AG04450 (cell line): ENCODE measurements around the gene PRMT7. TPM values are rescaled to one million over a fixed set of nuclear protein-coding genes. Genes with fewer than 3 reads are reported as not detected.

Experiments used
- CTCF ChIA-PET: fragments of 300-600, 350-600 bp; formaldehyde crosslinking; extraction: SDS; loops from one replicate; lab custom pipeline; 2022; ENCODE audit warnings: antibody characterized with exemption, inconsistent platforms; lab: Charles Lee
- POLR2A ChIA-PET: fragments of 350-600 bp; formaldehyde crosslinking; extraction: SDS; loops from one replicate; lab custom pipeline; 2021; ENCODE audit warnings: antibody characterized with exemption, inconsistent platforms; lab: Yijun Ruan, JAX
- DNase-seq: peaks from one replicate; pipeline ENCODE4 v3.0.0-alpha.2; 2011; ENCODE audit warnings: low read depth, low spot score
- H3K27ac ChIP-seq: one replicate; pipeline ENCODE4 v1.5.1; 2012; ENCODE audit warnings: low read depth, low read length, control low read depth
- H3K27me3 ChIP-seq: one replicate; pipeline ENCODE4 v1.6.0; 2012; ENCODE audit warnings: low read length; ENCODE audit not compliant: control insufficient read depth, insufficient read depth
- H3K4me3 ChIP-seq: 2 replicates; pipeline ENCODE4 v1.5.1; 2011; ENCODE audit warnings: mild to moderate bottlenecking, low read depth, low read length, control low read depth
- H3K9me3 ChIP-seq: 2 replicates; pipeline ENCODE4 v1.5.1; 2012; ENCODE audit warnings: low read length; ENCODE audit not compliant: control insufficient read depth, insufficient read depth
- polyA plus RNA-seq: library from polyadenylated mRNA; depleted of rRNA; stranded (reverse); fragments of >200 nt; gene quantifications from 2 replicates; pipeline ENCODE4 v1.2.3, GENCODE V29; 2011
- TF ChIP-seq, protein P1 (sequence below): IDR thresholded peaks from 2 replicates; pipeline ENCODE4 v1.5.1; 2011; ENCODE audit warnings: low read depth, low read length, control low read depth, inconsistent platforms

PRMT7 gene
- polyA plus RNA-seq, 1 experiment = 32.4 TPM

DNA sequence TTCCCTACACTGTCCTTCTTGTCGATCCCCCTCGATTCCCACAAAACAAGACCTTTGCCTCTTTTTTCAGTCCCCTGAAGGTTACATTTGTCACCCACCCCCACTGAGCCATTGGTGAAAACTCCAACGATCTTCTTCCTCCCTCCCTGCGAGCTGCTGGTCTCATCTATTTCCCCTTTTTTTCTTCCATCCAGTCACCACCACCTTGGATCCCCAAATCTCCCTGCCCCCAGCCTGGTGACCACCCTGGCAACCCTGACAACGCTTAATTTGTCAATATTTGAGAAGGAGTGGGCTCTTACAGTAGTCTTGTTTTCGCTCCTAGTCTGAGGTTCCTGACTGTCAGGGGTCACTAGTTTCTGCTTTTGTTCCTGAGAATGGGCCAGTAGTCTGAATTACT is 74.6 kb downstream of the PRMT7 start:
- POLR2A ChIA-PET = interaction anchor here (0.7 kb wide), 1 partner anchor 15 kb away, joined by 8 read pairs; no protein-coding TSS in a partner anchor
- Histone ChIP-seq H3K27me3 (peaks cover 32% of the 10 kb centered on the region), H3K4me3 (no peak overlapping the region), H3K9me3 (no peaks in the 10 kb centered on the region), H3K27ac (no peak overlapping the region)
- DNase-seq = no peak
- TF ChIP-seq, protein P1, sequence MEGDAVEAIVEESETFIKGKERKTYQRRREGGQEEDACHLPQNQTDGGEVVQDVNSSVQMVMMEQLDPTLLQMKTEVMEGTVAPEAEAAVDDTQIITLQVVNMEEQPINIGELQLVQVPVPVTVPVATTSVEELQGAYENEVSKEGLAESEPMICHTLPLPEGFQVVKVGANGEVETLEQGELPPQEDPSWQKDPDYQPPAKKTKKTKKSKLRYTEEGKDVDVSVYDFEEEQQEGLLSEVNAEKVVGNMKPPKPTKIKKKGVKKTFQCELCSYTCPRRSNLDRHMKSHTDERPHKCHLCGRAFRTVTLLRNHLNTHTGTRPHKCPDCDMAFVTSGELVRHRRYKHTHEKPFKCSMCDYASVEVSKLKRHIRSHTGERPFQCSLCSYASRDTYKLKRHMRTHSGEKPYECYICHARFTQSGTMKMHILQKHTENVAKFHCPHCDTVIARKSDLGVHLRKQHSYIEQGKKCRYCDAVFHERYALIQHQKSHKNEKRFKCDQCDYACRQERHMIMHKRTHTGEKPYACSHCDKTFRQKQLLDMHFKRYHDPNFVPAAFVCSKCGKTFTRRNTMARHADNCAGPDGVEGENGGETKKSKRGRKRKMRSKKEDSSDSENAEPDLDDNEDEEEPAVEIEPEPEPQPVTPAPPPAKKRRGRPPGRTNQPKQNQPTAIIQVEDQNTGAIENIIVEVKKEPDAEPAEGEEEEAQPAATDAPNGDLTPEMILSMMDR = no peak
- CTCF ChIA-PET = interaction anchor here (2.0 kb wide), 1 partner anchor 11 kb away, joined by 9 read pairs; no protein-coding TSS in a partner anchor

- no peak overlapping the region for H3K4me3 ChIP-seq
- CTCF ChIA-PET = interaction anchor here (0.6 to 2.0 kb wide), 2 partner anchors 10 to 126 kb away, joined by 4 to 7 read pairs; no protein-coding TSS in a partner anchor
- POLR2A ChIA-PET = no interaction called here
- no peak for DNase-seq
- no peaks in the 10 kb centered on the region for H3K9me3 ChIP-seq
- peaks cover 31% of the 10 kb centered on the region for H3K27me3 ChIP-seq
- no peak overlapping the region for H3K27ac ChIP-seq
- TF ChIP-seq, protein P1 = no peak
Measured at GRCh38 chr16:68386628-68387027, 75.8 kb downstream of the PRMT7 start.

GRCh38 chr16:68387301-68387700 is 76.5 kb downstream of the PRMT7 start:
- CTCF ChIA-PET = interaction anchor here (2.0 kb wide), 1 partner anchor 9 kb away, joined by 7 read pairs; no protein-coding TSS in a partner anchor
- TF ChIP-seq, protein P1 = no peak
- POLR2A ChIA-PET = no interaction called here

DNA sequence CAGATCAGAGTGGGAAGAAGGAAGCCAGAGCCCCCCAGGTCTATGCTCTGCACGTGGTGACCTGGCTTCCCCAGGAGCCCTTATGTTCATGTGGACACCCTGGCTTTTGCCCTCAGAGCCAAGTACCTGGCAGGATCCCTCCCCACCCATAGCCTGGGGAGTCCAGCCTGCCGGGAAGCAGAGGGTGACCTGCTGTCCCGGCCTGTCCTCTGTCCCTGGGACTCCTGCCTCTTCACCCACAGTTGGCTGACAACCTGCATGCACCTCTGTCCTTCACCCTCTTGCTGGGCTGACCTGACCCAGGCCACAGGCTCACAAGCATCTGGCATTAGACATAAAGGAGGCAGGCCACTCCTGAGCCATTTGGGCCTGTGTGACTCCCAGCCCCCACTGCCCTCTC is 77.3 kb downstream of the PRMT7 start:
- peaks cover 25% of the 10 kb centered on the region for H3K27me3 ChIP-seq
- CTCF ChIA-PET = no interaction called here

More at GRCh38 chr16:68387301-68387700, 76.5 kb downstream of the PRMT7 start:
- H3K27ac ChIP-seq = no peak overlapping the region
- H3K9me3 ChIP-seq = no peaks in the 10 kb centered on the region
- DNase-seq = no peak
- no peak overlapping the region for H3K4me3 ChIP-seq
- H3K27me3 ChIP-seq = peaks cover 28% of the 10 kb centered on the region

DNA sequence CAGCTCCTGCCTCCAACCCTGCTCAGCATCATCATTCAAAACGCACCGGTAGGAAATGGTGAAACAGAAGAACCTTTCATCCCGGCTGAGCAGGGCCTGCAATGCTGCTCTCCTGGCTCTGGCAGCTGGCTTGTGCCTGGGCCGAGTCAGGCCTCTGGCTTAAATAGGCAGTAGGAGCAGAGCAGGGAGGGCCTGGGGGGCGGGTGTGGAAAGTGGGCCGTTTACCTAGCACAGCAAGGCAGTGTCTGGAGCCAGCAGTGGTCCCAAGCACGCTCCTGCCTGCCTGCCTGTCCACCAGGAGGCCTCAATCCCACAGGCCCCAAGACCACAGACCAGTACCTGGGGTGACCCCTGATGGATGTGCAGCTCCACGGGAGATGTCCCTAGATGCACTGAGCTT is 78.2 kb downstream of the PRMT7 start:
- H3K27ac ChIP-seq = no peak overlapping the region
- H3K27me3 ChIP-seq = peaks cover 23% of the 10 kb centered on the region
- no peaks in the 10 kb centered on the region for H3K9me3 ChIP-seq
- H3K4me3 ChIP-seq = no peak overlapping the region
- ChIA-PET POLR2A (interaction anchor here (0.6 kb wide), 1 partner anchor 228 kb away, joined by 3 read pairs; no protein-coding TSS in a partner anchor), CTCF (no interaction called here)
- TF ChIP-seq, protein P1 = no peak
- DNase-seq = no peak

More for the DNA sequence above, 77.3 kb downstream of the PRMT7 start:
- Histone ChIP-seq H3K27ac (no peak overlapping the region), H3K4me3 (no peak overlapping the region), H3K9me3 (no peaks in the 10 kb centered on the region)
- TF ChIP-seq, protein P1 = no peak
- POLR2A ChIA-PET = no interaction called here
- DNase-seq = no peak
